GM21526 (cell line): ENCODE results near the gene TNFRSF14.

Experiments
- ATAC-seq: cut with Tn5 transposase; IDR thresholded peaks from one replicate; pipeline ENCODE4 v1.9.1; 2021; ENCODE audit warnings: moderate library complexity; ENCODE audit not compliant: unreplicated experiment, low FRiP score

TNFRSF14 gene

GRCh38 chr1:2611621-2612437 lies 55.7 kb downstream of the TNFRSF14 start:
- ATAC-seq: no peak

- ATAC-seq: no peak
These were observed 56.6 kb downstream of the TNFRSF14 start for GRCh38 chr1:2612591-2613365.
